NCI-H446 (cell line): ENCODE results near the gene PAAF1.
"Not testable (repeated sequence)": the region's sequence is repeated elsewhere in the genome, so short reads cannot be mapped to it uniquely, and the experiment has no call there.

Experiments
- DNase-seq, 2 experiments: peaks; one replicate each; lab custom pipeline; 2025; lab: John Stamatoyannopoulos, UW

Gene PAAF1

GRCh38 chr11:73876424-73877310, at the start of gene PAAF1, which contains the start of gene COA4:
Gene PAAF1 (plus strand): TSS chr11:73876999. CDS start chr11:73877022, 23 bp downstream.
Gene COA4 (minus strand): TSS chr11:73876846. CDS start chr11:73873378, 3,468 bp downstream.
- DNase-seq, result peak; percentile 98

DNA sequence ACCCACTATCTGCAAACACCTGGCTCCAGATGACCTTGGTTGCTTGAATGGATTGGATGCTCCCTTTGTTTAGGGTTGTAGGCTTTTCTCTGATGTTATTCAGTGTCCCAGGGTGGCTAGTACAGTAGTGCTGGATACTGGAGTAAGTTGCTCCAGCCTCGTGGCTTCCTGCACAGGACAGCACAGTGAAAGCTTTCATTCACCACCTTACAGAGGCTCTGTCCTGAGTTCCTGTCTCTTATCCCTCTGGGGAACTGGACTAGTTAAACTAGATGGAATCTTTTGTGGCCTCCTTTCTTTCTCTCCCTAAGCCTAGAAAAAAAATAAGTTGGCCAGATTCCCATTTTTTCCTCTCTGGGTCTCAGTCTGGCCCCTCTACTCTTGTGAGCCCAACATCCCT, 46.5 kb upstream of the PAAF1 start:
- no peak for DNase-seq

DNA sequence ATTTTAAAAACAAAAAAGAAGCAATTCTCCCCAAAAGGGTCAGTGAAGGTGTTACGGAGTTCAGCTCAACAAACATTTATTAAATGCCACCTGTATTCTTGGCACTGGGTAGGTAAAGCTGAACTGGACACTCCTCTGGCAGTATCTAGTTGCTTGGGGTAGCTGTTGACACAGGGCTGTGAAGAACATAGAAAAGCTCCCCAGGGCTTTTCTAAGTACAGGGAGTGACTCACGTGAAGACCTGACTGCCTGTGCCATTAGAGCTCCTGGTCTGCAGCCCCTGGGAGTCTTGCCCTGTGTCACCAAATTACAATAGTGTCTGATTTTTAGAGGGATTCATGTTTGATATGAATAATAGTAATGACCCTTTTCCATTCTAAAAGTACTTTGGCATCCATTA, 43.7 kb upstream of the PAAF1 start:
- no peak for DNase-seq

DNA sequence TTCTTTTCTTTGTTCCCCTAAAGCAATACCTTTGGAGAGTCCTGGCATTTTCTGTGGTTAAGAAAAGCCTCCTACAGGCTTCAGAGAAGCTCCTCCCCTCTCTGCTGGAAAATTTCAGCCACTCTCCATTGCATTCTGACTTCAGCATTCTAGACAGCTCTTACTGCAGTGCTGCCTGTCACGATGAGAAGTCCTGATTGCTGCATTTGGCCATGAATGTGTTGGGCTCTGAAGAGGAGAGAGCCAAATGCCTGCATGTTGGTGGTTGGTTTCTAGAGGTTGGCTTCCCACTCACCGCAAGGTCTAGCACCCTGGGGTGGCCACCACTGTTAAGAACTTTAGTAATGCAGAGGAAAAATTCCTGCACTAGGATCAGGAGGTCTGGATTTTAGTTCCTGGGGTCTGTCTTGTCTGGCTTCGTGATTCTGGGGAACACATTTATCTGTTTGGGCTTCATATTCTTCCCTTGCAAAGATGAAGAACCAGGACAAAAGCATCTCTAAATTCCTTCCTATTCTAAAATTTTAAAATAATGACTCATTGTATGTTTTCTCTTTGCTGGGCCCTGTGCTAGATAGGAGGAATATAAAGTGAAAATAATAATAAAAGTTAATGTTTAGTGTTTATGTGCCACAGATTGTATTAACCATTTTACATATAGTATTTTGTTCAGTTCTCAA, 38.2 kb upstream of the PAAF1 start:
- DNase-seq, result no peak

GRCh38 chr11:73839123-73839457, 37.7 kb upstream of the PAAF1 start:
- DNase-seq, result no peak

DNA sequence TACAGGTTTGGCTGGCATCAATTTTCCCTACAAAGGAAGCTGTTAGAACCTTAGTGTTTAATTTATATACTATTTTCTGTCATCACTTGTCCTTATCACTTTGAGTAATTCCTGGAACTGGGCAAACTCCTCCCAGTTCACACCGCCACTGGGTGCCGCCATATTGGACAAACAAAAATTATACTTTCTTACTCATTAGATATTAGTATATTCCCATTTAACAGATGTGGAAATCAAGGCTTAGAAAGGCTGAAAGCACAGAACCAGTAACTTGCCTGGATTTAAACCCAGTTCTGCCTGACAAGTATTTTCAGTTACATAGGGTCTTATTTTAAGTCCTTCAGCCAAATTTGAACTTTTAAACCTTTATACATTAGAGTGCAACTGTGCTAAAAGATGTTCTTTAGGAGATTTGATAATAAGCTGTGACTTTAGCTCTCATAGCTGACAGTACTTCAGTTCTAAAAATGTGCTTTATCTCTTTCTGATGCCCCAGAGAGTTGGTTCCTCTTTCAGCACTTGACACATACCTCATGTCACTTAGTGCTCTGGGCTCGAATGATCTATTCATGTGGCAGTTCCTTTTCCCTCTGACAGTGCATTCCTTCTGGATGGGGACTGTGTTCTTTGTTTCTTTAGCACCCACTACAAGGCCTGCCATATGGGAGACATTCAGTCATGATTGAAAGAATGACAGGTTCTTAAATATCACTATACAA, 25.6 kb upstream of the PAAF1 start:
- DNase-seq, result no peak

DNA sequence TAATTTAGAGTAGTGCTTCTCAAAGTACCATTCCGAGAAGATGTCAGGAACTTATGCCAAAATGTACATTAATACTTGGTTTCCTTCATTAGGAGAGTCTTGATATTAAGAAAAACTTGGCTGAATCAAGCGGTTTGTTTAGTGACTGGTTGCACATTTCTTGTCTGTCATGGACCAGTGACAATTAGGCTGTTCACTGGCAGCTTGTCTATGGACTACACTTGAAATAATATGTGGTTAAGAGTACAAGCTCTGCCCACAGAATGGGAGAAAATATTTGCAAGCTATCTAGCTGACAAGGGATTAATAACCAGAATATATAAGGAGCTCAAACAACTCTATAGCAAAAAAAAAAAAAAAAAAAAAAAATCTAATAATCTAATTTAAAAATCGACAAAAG, 24.8 kb upstream of the PAAF1 start:
- no peak for DNase-seq

DNA sequence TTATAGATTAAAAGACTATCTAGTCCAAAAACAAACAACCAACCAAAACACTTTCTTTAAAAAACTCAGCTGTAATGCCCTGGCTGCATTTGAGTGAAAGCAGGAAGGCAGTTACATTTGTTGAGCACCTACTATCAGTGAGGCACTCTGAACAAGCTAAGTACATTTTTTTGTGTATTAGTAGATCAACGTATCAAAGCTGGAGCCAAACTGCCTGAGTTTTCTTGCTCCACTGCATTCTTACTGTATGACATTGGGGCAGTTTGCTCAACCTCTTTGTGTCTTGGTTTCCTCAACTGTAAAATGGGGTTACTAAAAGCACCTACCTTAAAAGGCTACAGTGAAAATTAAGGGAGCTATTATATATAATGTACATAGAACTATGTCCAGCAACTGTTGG, 22.1 kb upstream of the PAAF1 start:
- no peak for DNase-seq

DNA sequence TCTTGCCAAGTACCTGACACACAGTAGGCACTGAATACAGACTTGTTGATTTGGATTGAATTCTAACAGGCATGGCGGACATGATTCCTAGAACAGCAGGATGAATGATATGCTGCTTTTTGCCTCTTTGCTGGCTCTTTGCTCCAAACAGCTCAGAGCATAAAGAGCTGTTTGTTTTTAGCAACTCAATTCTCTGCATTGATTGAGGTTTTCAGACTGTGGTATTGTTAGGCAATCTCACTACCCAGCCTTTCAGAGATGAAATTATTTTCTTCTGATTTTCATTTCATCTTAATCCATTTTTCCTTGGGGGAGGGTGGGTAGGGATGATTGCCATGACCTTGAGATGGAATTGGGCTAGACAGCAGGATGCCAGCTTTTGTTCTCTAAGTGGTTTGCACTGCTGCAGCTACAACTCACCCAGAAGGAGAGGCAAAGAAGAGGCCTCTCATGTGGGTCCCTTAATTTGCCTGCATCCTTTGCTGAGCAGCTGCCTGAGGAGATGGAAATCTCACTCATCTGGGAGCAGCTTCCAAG, 20.7 kb upstream of the PAAF1 start:
- DNase-seq, result no peak

DNA sequence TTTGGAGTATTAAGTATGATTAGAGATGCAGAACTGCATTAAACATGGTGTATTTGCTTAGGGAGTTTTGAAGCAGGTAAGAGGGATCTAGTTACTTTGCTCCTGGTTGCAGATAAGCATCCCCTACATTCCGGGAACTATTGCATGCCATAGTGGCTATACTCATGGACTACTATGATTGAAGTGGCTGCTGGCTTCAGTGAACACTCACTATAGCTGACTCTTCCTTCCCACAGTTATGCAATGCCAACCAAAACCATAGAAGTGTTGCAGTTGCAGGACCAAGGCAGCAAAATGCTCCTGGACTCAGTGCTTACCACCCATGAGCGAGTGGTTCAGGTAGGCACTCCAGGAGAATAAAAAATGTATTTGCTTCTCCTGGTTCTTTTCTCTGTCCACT, 17.1 kb upstream of the PAAF1 start:
- DNase-seq, result no peak

DNA sequence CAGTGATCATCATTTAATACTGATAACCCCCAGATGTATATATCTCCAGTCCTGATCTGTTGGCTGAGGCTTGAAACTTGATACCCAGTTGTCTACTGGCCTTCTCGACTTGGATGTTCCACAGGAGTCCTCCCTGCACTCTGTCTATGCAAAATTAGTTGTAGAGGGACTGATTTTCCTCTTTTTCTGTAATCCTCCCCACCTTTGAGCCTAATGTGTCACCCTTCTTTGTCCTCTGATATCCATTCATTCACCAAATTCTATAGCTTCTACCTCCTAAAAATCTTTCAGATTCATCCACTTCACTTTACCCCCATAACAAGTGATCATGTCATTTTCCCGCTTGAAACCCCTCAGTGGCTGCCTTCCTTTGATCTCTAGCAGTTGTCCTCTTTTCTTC, 16.6 kb upstream of the PAAF1 start:
- DNase-seq, result no peak

- DNase-seq, result no peak
Measured at GRCh38 chr11:73862986-73863385, 13.8 kb upstream of the PAAF1 start.

GRCh38 chr11:73866095-73866579, 10.7 kb upstream of the PAAF1 start:
- no peak for DNase-seq

DNA sequence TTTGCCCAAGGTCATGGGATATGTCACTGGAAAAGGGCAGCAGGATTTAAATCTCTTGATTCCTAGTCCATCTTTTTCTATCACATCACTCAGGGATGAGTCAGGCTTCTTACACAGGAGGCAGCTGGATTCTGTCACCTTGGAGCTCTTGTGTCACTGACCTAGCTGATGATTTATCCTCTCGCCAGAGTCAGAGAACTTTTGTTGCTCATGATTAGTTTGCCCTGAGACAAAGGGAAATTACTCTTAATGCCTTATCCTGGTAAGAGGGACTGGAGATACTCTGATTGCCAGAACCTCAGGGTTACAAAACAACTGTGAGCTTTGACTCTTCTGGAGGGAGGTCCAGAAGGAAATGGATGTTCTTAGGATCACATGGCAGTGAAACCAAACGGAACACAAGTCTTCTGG, 10.2 kb upstream of the PAAF1 start:
- DNase-seq, result no peak

- DNase-seq, result no peak
Measured at GRCh38 chr11:73869332-73869949, 7.4 kb upstream of the PAAF1 start.

DNA sequence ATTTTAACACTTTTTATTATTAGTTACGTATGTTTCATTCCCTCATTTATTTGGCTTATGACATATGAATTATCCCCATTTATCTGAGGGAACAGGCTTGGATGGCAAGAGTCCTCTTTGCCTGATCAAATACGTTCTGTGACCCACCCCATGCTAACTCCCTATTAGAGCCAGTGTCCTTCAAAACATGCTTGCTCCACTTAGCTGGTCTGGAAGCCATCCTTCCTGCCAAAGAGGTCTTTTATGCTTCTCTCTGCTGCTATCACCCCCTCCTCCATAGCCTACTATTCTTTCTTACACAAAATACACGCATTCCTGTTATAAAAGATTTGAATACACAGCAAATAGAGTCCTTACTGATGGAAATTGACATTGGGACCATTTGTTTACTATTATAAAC, 6.5 kb upstream of the PAAF1 start:
- DNase-seq, result no peak

DNA sequence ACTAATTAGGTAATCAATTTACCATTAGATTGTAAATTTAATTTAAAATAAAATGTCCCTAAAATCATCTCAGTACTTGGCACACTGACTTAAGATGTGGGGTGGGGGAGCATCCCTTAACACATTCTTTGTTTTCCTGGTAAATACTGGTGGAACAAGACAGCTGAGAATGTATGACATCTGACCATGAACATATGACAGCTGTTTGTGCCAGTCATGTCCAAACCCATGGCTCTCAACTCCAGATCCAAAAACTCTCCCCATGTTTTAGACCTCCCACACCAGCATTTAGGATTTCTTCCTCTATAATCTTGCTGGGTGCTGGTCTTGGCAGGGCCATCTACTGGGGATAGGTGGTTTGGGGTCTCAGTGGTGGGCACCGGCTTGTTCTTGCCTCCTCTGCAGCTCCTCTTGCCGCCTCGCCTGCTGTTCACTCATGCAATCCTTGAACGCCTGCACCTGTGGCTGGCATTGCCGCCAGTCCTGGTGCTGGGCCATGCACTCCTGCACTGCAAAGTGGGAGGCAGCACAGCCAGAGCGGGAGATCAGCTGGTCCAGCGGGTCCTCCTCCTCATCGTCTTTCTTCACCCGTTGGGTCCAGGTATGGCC, 3.9 kb upstream of the PAAF1 start:
- no peak for DNase-seq

DNA sequence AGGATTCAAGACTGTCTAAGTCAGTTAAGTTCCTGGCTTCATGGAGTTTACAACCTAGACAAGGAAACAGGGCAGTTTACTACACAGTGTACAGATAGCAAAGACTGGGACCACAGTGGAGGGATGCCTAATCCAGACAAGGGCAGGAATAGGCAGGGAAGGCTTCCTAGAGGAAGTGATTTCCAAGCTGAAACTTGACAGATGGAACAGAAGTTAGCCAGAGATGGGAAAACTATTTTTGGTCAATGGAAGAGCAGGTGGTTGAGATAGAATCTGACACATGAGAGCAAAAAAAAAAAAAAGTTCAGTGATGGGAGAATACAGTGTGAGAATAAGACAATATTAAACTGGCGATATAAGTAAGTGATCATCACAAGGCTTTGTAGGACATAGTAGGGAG, 1.4 kb upstream of the PAAF1 start:
- no peak for DNase-seq

DNA sequence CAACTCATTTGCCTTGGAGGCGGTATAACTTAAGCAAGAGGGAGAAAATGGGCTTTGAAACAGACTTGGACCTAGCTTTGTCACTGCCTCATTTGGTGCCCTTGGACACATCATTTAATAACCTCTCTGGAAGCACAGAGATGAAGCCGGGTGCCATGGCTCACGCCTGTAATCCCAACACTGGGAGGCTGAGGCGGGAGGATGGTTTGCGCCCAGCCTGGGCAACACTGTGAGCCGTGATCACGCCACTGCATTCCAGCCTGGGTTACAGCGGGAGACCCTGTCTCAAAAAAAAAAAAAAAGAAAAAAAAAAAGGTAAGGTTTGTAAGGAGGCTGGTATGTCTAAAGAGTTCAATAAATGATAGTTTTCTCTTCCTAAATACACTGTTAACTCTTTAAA, 959 bp upstream of the PAAF1 start:
- no peak for DNase-seq

DNA sequence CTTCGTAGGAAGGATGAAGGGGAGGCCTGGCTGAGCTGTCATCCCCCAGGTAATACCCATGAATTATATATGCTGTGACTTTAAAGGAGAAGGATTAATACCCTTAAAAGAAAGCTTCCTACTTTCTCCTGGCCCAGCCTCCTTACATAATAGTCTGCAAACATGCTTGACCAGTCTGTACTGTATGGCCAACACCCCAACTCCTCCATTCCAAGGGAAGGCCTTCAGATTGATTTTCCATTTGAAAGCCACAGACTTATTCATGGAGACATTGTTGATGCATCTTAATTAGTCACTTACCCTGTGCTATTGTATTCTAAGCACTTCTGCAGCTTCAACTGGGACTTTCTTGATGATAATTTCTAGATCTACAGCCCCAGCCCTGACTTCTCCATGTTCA, 2.0 kb downstream of the PAAF1 start:
- no peak for DNase-seq

- DNase-seq, result not testable (repeated sequence)
Measured at GRCh38 chr11:73880449-73880848, 3.6 kb downstream of the PAAF1 start.

- DNase-seq, result no peak
Measured at GRCh38 chr11:73883856-73884255, 7.1 kb downstream of the PAAF1 start.
